Measurements from ENCODE around the gene GGCX. TPM values are rescaled to one million over a fixed set of nuclear protein-coding genes. Genes with fewer than 3 reads are reported as not detected.

GGCX gene
- total and polyA plus RNA-seq, 9 of the 15 experiments (the other 6 are each of a cell fraction or from before 2014, with no cell fraction given) = 14.4 to 47.1 (median 28.1) TPM

GRCh38 chr2:85602476-85603234, 41.4 kb upstream of the GGCX start, which contains the start of gene TMEM150A (continued):
- no peak for TF ChIP-seq EHMT2 (IDR thresholded peaks at IDR 0.05)
- TF ChIP-seq E2F4 (CRISPR knock-in tag; IDR thresholded peaks at IDR 0.05; ENCODE audit: low read depth) = 0 out of 2 replicates have a peak, but pooled peaks have one; percentile 25
- peak; percentile 93 for TF ChIP-seq MXI1 (IDR thresholded peaks at IDR 0.05; ENCODE audit: low read depth, low read length)
- 0 out of 2 replicates have a peak, but pooled peaks have one; percentile 37 for TF ChIP-seq ZBTB26 (CRISPR knock-in tag; IDR thresholded peaks at IDR 0.05)
- no peak for TF ChIP-seq RFX1 (IDR thresholded peaks at IDR 0.05)
- TF ChIP-seq NR2C2 (CRISPR knock-in tag; IDR thresholded peaks at IDR 0.05) = no peak
- TF ChIP-seq NR2C2 (tag; IDR thresholded peaks at IDR 0.05) = peak; percentile 90
- TF ChIP-seq PRDM10 (IDR thresholded peaks at IDR 0.05; ENCODE audit: partially characterized antibody) = no peak
- peak; percentile 89 for TF ChIP-seq CREB1 (IDR thresholded peaks at IDR 0.05)
- peak; percentile 87 for TF ChIP-seq CREB1 (CRISPR knock-in tag; IDR thresholded peaks at IDR 0.05)
- no peak for TF ChIP-seq MAFK (IDR thresholded peaks at IDR 0.05; ENCODE audit: low read length)
- peak; percentile 82; the same call in 1 of the 2 replicates for TF ChIP-seq RB1 (IDR thresholded peaks at IDR 0.05; ENCODE audit: low read depth)
- TF ChIP-seq FUS (optimal IDR thresholded peaks at IDR 0.05; ENCODE audit: low read depth, low read length) = peak; percentile 90
- TF ChIP-seq NONO (IDR thresholded peaks at IDR 0.05; ENCODE audit: low read depth in 2 of 2, low read length in 1 of 2) = peak; percentile 80 to 88; a peak in 3 of 4 replicates
- no peak for TF ChIP-seq ZEB2 (IDR thresholded peaks at IDR 0.05)
- no peak for TF ChIP-seq NUFIP1 (IDR thresholded peaks at IDR 0.05; ENCODE audit: partially characterized antibody)
- TF ChIP-seq SAFB (IDR thresholded peaks at IDR 0.05; ENCODE audit: borderline replicate concordance, low read depth, low read length) = 0 out of 2 replicates have a peak, but pooled peaks have one; percentile 62
- TF ChIP-seq ZBTB12 (CRISPR knock-in tag; IDR thresholded peaks at IDR 0.05) = peak; percentile 69
- no peak for TF ChIP-seq ADNP (tag; IDR thresholded peaks at IDR 0.05)
- no peak for TF ChIP-seq ELF4 (CRISPR knock-in tag; IDR thresholded peaks at IDR 0.05)

Measured in K562 (cell line).